ENCODE data around the gene DBR1.
A peak's percentile ranks its signal among the peaks of the same experiment; 100 is the strongest.

DNA sequence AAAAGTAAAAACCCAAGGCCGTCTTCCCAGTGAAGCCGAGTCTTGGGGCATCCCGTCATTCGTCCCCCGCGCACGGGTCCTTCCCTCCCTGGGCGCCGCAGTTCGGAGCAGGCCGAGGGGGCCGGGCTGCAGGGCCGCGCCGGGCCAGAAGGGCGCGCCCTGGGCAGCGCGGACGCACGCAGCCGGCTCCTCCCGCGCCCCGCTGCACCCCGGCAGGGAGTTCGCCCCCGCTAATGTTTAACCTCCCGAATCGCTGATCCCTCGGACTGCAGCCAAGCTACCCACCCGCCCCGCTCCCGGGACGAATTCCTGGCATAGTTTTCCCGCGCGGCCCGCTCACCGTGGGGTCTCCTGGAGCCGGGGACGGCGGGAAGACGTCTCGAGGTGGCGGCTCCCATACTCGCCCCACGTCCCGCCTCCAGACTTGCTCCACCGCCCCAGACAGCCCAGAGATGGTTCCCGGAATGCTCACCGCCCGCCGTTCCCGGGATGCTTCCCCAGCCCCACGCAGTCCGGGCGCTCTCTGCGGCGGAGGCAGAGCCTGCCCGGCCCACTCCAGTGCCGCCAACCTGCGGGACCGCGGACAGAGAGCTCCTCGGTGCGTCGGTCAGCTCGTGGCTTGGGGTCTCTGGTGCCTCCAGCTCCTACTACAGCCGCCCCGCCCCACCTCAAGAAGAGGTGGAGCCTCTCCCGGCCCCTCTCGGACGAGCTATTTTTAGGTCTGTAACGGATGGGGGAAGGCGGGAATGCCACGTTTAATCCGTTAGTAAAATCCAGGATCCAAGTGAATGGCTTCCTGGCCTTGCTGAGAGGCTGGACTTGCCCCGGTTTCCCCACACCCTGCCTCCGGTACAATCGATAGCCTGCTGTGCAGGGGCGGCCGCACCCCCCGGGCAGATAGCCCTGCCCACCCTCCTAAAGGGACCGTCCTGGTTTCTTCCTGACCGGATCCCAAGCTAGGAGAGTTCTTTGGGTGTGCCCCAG lies 59.4 kb downstream of the DBR1 start, which contains the start of gene DZIP1L:
- TF ChIP-seq, protein P1, sequence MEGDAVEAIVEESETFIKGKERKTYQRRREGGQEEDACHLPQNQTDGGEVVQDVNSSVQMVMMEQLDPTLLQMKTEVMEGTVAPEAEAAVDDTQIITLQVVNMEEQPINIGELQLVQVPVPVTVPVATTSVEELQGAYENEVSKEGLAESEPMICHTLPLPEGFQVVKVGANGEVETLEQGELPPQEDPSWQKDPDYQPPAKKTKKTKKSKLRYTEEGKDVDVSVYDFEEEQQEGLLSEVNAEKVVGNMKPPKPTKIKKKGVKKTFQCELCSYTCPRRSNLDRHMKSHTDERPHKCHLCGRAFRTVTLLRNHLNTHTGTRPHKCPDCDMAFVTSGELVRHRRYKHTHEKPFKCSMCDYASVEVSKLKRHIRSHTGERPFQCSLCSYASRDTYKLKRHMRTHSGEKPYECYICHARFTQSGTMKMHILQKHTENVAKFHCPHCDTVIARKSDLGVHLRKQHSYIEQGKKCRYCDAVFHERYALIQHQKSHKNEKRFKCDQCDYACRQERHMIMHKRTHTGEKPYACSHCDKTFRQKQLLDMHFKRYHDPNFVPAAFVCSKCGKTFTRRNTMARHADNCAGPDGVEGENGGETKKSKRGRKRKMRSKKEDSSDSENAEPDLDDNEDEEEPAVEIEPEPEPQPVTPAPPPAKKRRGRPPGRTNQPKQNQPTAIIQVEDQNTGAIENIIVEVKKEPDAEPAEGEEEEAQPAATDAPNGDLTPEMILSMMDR (conservative IDR thresholded peaks at IDR 0.05) = peak; percentile 52; the same call in 1 of the 2 replicates
- TF ChIP-seq EZH2 (IDR thresholded peaks at IDR 0.05; ENCODE audit: low read depth) = no peak
